ENCODE data around the gene SEMA3C.

GRCh38 chr7:80699045-80699638 is 219.7 kb downstream of the SEMA3C start:
- TF ChIP-seq, protein P1, sequence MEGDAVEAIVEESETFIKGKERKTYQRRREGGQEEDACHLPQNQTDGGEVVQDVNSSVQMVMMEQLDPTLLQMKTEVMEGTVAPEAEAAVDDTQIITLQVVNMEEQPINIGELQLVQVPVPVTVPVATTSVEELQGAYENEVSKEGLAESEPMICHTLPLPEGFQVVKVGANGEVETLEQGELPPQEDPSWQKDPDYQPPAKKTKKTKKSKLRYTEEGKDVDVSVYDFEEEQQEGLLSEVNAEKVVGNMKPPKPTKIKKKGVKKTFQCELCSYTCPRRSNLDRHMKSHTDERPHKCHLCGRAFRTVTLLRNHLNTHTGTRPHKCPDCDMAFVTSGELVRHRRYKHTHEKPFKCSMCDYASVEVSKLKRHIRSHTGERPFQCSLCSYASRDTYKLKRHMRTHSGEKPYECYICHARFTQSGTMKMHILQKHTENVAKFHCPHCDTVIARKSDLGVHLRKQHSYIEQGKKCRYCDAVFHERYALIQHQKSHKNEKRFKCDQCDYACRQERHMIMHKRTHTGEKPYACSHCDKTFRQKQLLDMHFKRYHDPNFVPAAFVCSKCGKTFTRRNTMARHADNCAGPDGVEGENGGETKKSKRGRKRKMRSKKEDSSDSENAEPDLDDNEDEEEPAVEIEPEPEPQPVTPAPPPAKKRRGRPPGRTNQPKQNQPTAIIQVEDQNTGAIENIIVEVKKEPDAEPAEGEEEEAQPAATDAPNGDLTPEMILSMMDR (IDR thresholded peaks at IDR 0.05; ENCODE audit: insufficient read depth, low read length), result no peak
- TF ChIP-seq SPI1 (IDR thresholded peaks at IDR 0.05; ENCODE audit: borderline replicate concordance, low read depth), result no peak
- TF ChIP-seq, protein P2, sequence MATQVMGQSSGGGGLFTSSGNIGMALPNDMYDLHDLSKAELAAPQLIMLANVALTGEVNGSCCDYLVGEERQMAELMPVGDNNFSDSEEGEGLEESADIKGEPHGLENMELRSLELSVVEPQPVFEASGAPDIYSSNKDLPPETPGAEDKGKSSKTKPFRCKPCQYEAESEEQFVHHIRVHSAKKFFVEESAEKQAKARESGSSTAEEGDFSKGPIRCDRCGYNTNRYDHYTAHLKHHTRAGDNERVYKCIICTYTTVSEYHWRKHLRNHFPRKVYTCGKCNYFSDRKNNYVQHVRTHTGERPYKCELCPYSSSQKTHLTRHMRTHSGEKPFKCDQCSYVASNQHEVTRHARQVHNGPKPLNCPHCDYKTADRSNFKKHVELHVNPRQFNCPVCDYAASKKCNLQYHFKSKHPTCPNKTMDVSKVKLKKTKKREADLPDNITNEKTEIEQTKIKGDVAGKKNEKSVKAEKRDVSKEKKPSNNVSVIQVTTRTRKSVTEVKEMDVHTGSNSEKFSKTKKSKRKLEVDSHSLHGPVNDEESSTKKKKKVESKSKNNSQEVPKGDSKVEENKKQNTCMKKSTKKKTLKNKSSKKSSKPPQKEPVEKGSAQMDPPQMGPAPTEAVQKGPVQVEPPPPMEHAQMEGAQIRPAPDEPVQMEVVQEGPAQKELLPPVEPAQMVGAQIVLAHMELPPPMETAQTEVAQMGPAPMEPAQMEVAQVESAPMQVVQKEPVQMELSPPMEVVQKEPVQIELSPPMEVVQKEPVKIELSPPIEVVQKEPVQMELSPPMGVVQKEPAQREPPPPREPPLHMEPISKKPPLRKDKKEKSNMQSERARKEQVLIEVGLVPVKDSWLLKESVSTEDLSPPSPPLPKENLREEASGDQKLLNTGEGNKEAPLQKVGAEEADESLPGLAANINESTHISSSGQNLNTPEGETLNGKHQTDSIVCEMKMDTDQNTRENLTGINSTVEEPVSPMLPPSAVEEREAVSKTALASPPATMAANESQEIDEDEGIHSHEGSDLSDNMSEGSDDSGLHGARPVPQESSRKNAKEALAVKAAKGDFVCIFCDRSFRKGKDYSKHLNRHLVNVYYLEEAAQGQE (IDR thresholded peaks at IDR 0.05; ENCODE audit: insufficient replicate concordance, low read depth), result no peak
- no peak for TF ChIP-seq POLR2AphosphoS5 (IDR thresholded peaks at IDR 0.05; ENCODE audit: low read depth)
- no peak for TF ChIP-seq GABPA (IDR thresholded peaks at IDR 0.05; ENCODE audit: low read depth)
